Kidney (tissue), 14 donors: ENCODE data around the gene HPS1. TPM values are rescaled to one million over a fixed set of nuclear protein-coding genes. Genes with fewer than 3 reads are reported as not detected.

ENCODE experiments used
- DNase-seq, 5 donors: peaks; one replicate each; pipeline ENCODE4 v3.0.0-alpha.2; 2013 to 2020
- FAIRE-seq: peaks from 2 replicates; lab custom pipeline; 2012; peaks lifted over from hg19 to GRCh38; lab: Jason Lieb, UNC
- H3K27ac ChIP-seq, 2 donors: one replicate each; pipeline ENCODE4 v1.7.0; 2013; ENCODE audit warnings: low read depth in 2 of 2, low read length in 2 of 2, inconsistent platforms in 1 of 2
- H3K27me3 ChIP-seq: one replicate; pipeline ENCODE4 v1.7.1; 2013; ENCODE audit warnings: low read length, inconsistent platforms; ENCODE audit not compliant: control insufficient read depth, insufficient read depth
- H3K36me3 ChIP-seq, 3 donors: one replicate each; pipeline versions ENCODE4 v1.7.0 to v1.7.1; 2013; ENCODE audit warnings: low read length in 3 of 3, control low read depth in 1 of 3, inconsistent platforms in 1 of 3; ENCODE audit not compliant: insufficient read depth in 3 of 3, control insufficient read depth in 2 of 3
- H3K4me1 ChIP-seq, 3 donors: one replicate each; pipeline versions ENCODE4 v1.7.0 to v1.7.1; 2013; ENCODE audit warnings: low read length in 3 of 3, inconsistent platforms in 1 of 3, low read depth in 1 of 3; ENCODE audit not compliant: control insufficient read depth in 2 of 3, insufficient read depth in 2 of 3
- H3K4me3 ChIP-seq, 3 donors: one replicate each; pipeline versions ENCODE4 v1.7.0 to v1.8.1; 2013; ENCODE audit warnings: low read length in 3 of 3, control low read depth in 1 of 3, inconsistent platforms in 1 of 3
- H3K9ac ChIP-seq, 3 donors: one replicate each; pipeline versions ENCODE4 v1.7.0 to v1.7.1; 2013; ENCODE audit warnings: low read length in 3 of 3, control low read depth in 1 of 3, inconsistent platforms in 1 of 3
- H3K9me3 ChIP-seq, 3 donors: one replicate each; pipeline versions ENCODE4 v1.7.0 to v1.7.1; 2013; ENCODE audit warnings: low read length in 3 of 3, control low read depth in 1 of 3, inconsistent platforms in 1 of 3; ENCODE audit not compliant: control insufficient read depth in 2 of 3, insufficient read depth in 1 of 3
- intact Hi-C: fragments of 100-400 bp; cut with DNase I; formaldehyde crosslinking; loops from one replicate; pipeline ENCODE4 v1.11.1; 2022
- polyA plus RNA-seq: library from polyadenylated mRNA; stranded (reverse); fragments of 350-450 nt; fragmentation: Illumina TruSeq; extraction: RNeasy Lipid Tissue Mini Kit (QIAGEN cat#74804); gene quantifications from one replicate; pipeline ENCODE4 v1.2.3, GENCODE V29; 2014; ENCODE audit warnings: low read depth, low replicate concordance; ENCODE audit not compliant: insufficient read depth
- total RNA-seq: library from RNA; stranded (reverse); fragmentation: NEBNext Ultra II Directional; extraction: Animal tissue kit (Norgen Biotek cat#: 25700); gene quantifications from one replicate; pipeline ENCODE4 v1.2.1, GENCODE V29; 2021
- TF ChIP-seq, protein P1 (sequence below): IDR thresholded peaks from 3 replicates; pipeline ENCODE4 v1.5.1; 2012; ENCODE audit warnings: mild to moderate bottlenecking, moderate library complexity, borderline replicate concordance; ENCODE audit not compliant: insufficient read depth; ENCODE audit errors: extremely low read depth
- donor health status: control.
- donor health status: control.
- donor health status: control.
- donor health status: control.
- donor health status: control.
- donor health status: DM: yes; HTN: yes; CAD: no.
- donor health status: Normal renal cell carcinoma (clear cell type).

HPS1 gene
- total and polyA plus RNA-seq, 2 donors from 2014 or later: 42.7 to 63.3 TPM

GRCh38 chr10:98400482-98400881 lies 46.3 kb downstream of the HPS1 start:
- no peaks in the 10 kb centered on the region for H3K27me3 ChIP-seq
- no peaks in the 10 kb centered on the region for H3K9me3 ChIP-seq
- no peak for DNase-seq
- H3K4me3 ChIP-seq: no peak overlapping the region
- no peak overlapping the region for H3K27ac ChIP-seq
- no peaks in the 10 kb centered on the region for H3K4me1 ChIP-seq
- FAIRE-seq: no peak
- intact Hi-C loops: no loop called here
- H3K9ac ChIP-seq: no peak overlapping the region
- H3K36me3 ChIP-seq: peaks cover 0 to 12% (median 0%) of the 10 kb centered on the region in 3 donors
- TF ChIP-seq, protein P1, sequence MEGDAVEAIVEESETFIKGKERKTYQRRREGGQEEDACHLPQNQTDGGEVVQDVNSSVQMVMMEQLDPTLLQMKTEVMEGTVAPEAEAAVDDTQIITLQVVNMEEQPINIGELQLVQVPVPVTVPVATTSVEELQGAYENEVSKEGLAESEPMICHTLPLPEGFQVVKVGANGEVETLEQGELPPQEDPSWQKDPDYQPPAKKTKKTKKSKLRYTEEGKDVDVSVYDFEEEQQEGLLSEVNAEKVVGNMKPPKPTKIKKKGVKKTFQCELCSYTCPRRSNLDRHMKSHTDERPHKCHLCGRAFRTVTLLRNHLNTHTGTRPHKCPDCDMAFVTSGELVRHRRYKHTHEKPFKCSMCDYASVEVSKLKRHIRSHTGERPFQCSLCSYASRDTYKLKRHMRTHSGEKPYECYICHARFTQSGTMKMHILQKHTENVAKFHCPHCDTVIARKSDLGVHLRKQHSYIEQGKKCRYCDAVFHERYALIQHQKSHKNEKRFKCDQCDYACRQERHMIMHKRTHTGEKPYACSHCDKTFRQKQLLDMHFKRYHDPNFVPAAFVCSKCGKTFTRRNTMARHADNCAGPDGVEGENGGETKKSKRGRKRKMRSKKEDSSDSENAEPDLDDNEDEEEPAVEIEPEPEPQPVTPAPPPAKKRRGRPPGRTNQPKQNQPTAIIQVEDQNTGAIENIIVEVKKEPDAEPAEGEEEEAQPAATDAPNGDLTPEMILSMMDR: no peak

DNA sequence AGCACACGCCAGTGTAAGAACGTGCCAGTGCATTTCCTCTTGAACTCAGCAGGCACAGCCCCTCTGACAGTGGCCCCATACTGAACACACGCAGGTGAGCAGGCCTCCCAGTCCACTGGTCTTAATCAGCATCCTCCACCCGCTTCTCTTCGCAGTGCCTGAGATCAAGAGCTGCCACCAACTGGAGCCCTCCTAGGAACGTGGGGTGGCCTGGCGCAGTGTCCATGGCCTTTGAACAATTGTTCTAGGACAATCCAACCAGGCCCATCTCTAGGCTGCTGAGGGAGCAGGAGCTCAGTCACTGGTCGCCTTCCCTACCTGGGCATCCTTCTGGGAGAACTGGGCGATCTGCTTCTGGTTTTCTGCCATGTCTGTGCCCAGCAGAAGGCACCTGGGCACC lies 47.0 kb downstream of the HPS1 start:
- Histone ChIP-seq H3K27ac (no peak overlapping the region), H3K27me3 (no peaks in the 10 kb centered on the region), H3K4me3 (no peak overlapping the region), H3K9ac (no peak overlapping the region), H3K4me1 (no peaks in the 10 kb centered on the region), H3K9me3 (no peaks in the 10 kb centered on the region), H3K36me3 (peaks cover 0 to 15% (median 0%) of the 10 kb centered on the region in 3 donors)
- no peak for FAIRE-seq
- intact Hi-C loops: no loop called here
- TF ChIP-seq, protein P1: no peak
- no peak for DNase-seq

GRCh38 chr10:98397089-98397600 lies 49.6 kb downstream of the HPS1 start:
- H3K9me3 ChIP-seq: no peaks in the 10 kb centered on the region
- H3K27me3 ChIP-seq: no peaks in the 10 kb centered on the region
- DNase-seq: no peak
- no peak overlapping the region for H3K27ac ChIP-seq
- H3K4me1 ChIP-seq: no peaks in the 10 kb centered on the region
- TF ChIP-seq, protein P1: no peak
- H3K9ac ChIP-seq: no peak overlapping the region
- peaks cover 0 to 18% (median 0%) of the 10 kb centered on the region in 3 donors for H3K36me3 ChIP-seq
- no peak for FAIRE-seq
- intact Hi-C loops: no loop called here
- H3K4me3 ChIP-seq: no peak overlapping the region
